ENCODE data around the gene TAP1.

Gene TAP1, protein sequence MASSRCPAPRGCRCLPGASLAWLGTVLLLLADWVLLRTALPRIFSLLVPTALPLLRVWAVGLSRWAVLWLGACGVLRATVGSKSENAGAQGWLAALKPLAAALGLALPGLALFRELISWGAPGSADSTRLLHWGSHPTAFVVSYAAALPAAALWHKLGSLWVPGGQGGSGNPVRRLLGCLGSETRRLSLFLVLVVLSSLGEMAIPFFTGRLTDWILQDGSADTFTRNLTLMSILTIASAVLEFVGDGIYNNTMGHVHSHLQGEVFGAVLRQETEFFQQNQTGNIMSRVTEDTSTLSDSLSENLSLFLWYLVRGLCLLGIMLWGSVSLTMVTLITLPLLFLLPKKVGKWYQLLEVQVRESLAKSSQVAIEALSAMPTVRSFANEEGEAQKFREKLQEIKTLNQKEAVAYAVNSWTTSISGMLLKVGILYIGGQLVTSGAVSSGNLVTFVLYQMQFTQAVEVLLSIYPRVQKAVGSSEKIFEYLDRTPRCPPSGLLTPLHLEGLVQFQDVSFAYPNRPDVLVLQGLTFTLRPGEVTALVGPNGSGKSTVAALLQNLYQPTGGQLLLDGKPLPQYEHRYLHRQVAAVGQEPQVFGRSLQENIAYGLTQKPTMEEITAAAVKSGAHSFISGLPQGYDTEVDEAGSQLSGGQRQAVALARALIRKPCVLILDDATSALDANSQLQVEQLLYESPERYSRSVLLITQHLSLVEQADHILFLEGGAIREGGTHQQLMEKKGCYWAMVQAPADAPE

DNA sequence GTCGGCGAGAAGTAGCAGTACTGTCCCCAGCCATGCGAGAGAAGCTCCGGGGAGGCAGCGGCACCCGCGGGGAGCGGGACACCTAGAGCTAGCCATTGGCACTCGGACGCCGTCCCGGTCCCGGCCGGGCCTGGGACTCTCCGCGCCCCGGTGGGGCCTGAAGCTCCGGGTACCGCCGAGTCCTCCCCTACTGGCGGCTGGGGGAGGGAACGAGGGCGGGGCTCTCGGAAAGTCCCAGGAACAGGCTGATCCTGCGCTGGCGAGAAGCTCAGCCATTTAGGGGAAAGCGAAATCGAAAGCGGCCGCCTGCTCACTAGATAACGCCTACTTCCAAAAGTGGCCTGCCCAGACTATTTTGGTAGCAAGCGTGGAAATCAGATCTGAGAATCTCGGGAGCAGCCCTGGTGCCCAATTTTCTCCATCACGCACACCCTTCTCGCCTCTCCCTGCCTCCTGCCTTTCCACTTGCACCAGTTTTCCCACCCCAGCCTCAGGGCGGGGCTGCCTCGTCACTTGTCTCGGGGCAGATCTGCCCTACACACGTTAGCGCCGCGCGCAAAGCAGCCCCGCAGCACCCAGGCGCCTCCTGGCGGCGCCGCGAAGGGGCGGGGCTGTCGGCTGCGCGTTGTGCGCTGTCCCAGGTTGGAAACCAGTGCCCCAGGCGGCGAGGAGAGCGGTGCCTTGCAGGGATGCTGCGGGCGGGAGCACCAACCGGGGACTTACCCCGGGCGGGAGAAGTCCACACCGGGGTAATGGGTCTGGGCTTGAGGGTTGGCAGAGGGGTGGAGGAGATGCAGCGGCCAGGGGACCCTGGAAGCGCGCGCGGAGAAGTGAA lies at the start of gene TAP1, which contains the start of gene PSMB9:
TAP1 (minus strand) TSS at position 164 of the 835 bp plus-strand sequence; CDS start at position 96, 68 bp downstream.
PSMB9 (plus strand) TSS at position 652 of the 835 bp plus-strand sequence; CDS start at position 690, 38 bp downstream.
- TF ChIP-seq, protein P1, sequence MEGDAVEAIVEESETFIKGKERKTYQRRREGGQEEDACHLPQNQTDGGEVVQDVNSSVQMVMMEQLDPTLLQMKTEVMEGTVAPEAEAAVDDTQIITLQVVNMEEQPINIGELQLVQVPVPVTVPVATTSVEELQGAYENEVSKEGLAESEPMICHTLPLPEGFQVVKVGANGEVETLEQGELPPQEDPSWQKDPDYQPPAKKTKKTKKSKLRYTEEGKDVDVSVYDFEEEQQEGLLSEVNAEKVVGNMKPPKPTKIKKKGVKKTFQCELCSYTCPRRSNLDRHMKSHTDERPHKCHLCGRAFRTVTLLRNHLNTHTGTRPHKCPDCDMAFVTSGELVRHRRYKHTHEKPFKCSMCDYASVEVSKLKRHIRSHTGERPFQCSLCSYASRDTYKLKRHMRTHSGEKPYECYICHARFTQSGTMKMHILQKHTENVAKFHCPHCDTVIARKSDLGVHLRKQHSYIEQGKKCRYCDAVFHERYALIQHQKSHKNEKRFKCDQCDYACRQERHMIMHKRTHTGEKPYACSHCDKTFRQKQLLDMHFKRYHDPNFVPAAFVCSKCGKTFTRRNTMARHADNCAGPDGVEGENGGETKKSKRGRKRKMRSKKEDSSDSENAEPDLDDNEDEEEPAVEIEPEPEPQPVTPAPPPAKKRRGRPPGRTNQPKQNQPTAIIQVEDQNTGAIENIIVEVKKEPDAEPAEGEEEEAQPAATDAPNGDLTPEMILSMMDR (IDR thresholded peaks at IDR 0.05; ENCODE audit: low read depth, low read length): peak; percentile 62
- DNase-seq (ENCODE audit: extremely low read depth, low read depth): peak; percentile 82

DNA sequence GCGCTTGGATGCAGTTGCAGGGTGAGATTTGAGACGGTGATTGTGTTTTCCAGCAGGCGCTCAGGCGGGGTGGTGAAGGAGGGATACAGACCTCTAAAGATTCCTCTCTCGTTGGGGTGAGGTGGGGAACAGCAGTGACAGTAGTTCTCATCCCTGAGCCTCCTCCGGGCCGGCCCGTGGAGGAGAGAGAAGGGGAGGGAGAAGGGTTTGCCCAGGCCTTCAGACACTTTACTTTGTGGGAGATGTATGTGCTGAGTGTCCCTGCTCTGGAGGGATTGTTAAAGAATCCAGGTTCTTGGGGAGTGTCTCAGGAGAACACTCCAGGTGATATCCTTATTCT lies 41.5 kb upstream of the TAP1 start:
- TF ChIP-seq, protein P1 (IDR thresholded peaks at IDR 0.05; ENCODE audit: low read depth, low read length): no peak
- DNase-seq (ENCODE audit: extremely low read depth, low read depth): no peak

DNA sequence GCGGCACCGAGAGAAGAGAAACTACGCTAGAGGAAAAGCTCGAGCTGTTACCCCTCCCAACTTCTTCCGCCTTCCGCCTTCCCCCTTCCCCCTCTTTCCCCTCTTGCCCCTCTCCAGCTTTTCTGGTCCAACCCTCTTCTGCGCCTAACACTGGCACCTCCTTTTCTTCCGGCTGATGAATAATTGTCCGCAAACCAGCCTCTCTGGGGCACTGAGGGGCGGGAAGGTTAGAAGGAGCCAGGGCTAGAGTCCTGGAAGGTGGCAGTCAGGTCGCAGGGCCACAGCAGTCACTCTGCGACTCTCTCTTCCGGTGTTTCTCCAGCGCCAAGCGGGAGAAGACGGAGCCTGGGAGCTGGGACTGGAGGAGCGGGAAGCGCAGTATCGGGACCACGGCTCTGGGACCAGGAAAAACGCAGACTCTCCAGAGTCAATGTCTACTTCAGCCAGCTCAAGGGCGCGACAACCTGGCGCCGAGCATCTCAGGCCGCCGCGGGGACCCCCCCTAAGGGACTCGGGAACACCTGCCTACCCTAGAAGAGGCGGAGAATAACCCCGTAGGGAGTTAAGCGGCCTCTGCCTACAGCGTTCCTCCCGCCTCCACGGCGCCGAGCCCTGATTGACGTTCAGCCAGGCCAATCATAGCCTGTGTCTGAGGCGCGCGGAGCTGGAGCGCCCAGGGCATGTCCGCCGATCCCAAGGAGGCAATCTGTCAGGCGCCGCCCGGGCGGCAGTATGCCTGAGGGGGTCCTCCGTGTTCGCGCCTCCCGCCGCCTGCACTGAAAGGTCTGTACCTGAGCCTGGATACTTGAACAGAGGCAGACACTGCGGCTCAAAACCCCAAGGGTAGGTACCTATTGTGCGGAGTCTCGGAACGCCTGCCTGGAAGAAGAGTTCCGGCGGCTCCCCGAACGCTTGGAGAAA lies 40.8 kb upstream of the TAP1 start:
- TF ChIP-seq, protein P1 (IDR thresholded peaks at IDR 0.05; ENCODE audit: low read depth, low read length): no peak
- DNase-seq (ENCODE audit: extremely low read depth, low read depth): peak; percentile 76

DNA sequence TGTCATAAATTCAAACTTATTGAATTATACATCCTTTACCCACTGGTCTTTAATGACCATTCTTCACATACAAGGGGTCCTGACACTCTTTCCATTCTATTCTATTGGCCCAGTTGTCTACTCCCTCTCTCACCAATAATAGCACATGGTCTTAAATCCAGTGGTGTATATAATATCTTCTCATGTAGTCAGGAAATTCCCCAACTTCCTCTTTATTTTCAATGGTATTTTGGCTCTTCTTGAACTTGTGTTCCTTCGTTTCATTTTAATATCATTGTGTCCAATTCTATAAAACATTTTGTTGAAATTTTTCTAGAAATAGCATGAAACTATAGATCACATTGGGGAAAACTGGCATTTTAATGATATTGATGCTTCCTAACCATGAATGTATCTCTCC lies 37.3 kb upstream of the TAP1 start:
- TF ChIP-seq, protein P1 (IDR thresholded peaks at IDR 0.05; ENCODE audit: low read depth, low read length): no peak
- DNase-seq (ENCODE audit: extremely low read depth, low read depth): no peak

DNA sequence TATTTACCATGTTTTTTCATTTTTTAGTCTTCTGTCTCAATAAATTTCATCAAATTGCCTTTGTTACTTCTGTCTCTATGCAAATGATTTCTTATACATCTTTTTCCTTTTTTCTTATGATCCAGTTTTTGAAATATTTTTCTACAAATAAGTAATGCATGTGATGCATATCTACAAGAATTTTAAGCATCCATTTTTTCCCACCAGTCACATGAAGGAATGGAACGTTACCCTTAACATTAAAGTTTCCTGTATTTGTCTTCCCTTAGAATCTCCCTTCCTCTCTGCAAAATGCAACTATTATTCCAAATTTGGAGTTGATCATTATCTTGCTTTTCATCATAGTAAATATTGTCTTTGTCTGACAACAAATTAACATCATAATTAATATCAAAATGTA lies 36.0 kb upstream of the TAP1 start:
- TF ChIP-seq, protein P1 (IDR thresholded peaks at IDR 0.05; ENCODE audit: low read depth, low read length): no peak

DNA sequence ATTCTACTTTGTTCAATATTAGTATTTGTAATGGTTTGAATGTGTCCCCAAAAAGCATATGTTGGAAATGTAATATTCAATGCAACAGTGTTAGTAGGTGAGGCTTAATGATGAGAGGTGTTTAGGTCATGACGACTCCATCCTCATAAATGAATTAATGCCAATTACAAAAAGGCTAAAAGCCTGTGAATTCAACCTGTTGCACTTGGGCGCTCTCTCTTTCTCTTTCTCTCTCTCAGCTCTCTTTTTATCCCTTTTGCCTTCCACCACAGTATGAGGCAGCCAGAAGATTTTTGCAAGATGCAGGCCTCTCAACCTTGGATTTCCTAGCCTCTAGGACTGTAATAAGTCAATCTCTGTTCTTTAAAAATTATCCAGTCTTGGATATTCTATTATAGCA lies 35.1 kb upstream of the TAP1 start:
- TF ChIP-seq, protein P1 (IDR thresholded peaks at IDR 0.05; ENCODE audit: low read depth, low read length): no peak
- no peak for DNase-seq (ENCODE audit: extremely low read depth, low read depth)

More for the DNA sequence above, 36.0 kb upstream of the TAP1 start:
- DNase-seq (ENCODE audit: extremely low read depth, low read depth): no peak

All from AG09319 (cell line).